HG02852 (cell line): ENCODE data around the gene GCAT.

Experiments used
- ATAC-seq: cut with Tn5 transposase; IDR thresholded peaks from one replicate; pipeline ENCODE4 v1.9.1; 2021; ENCODE audit warnings: mild to moderate bottlenecking, moderate library complexity; ENCODE audit not compliant: unreplicated experiment

The GCAT gene

GRCh38 chr22:37806409-37807333 lies 1.1 kb upstream of the GCAT start:
- no peak for ATAC-seq

GRCh38 chr22:37808294-37808657 lies 542 bp downstream of the GCAT start:
- ATAC-seq = no peak

DNA sequence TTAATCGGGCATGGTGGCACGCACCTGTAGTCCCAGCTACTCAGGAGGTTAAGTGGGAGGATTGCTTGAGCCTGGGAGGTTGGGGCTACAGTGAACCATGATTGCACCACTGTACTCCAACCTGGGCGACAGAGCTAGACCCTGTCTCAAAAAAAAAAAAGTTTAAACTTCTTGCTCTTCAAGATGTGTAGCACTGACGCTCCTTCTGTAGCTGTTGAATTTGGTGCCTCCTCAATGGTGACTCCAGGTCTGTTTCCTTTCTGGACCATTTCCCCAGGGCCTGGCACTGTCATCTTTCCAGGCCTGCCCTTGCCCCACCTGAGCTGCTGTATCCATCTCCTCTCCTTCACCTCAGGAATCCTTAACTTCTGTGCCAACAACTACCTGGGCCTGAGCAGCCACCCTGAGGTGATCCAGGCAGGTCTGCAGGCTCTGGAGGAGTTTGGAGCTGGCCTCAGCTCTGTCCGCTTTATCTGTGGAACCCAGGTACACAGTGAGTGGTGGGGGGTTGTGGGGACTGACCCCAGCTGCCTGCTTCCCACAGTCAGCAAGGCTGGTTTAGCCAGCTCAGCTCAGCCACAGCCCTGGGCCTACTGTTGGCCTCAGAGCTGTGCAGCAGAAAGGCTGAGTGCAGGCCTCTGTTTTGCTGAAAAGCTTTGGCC lies 2.1 kb downstream of the GCAT start:
- no peak for ATAC-seq

GRCh38 chr22:37811867-37812266 lies 4.1 kb downstream of the GCAT start:
- ATAC-seq = no peak

- no peak for ATAC-seq
Observed at GRCh38 chr22:37812869-37813678, 5.3 kb downstream of the GCAT start.

GRCh38 chr22:37815593-37815992 lies 7.9 kb downstream of the GCAT start:
- ATAC-seq = no peak

DNA sequence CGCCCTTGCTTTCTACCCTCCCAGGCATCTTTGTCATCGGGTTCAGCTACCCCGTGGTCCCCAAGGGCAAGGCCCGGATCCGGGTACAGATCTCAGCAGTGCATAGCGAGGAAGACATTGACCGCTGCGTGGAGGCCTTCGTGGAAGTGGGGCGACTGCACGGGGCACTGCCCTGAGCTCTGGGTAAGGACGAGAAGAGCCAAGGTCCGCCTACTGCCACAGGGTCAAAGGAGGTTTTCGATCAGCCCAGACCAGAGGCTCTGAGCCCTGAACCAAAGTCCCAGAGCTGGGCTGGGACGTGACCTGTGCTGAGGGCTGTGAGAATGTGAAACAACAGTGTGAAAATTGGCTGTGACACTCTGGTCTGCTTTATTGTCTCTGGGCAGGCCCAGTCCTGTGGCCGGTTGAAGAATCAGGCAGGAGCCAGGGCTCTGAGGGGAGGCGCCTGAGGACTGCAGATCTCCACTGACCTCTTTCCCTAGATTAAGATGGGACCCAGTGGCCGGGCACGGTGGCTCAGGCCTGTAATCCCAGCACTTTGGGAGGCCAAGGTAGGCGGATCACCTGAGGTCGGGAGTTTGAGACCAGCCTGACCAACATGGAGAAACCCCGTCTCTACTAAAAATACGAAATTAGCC lies 8.9 kb downstream of the GCAT start:
- ATAC-seq = no peak

GRCh38 chr22:37817705-37818408 lies 10.1 kb downstream of the GCAT start:
- no peak for ATAC-seq

- no peak for ATAC-seq
Observed at GRCh38 chr22:37818409-37819104, 10.8 kb downstream of the GCAT start.

GRCh38 chr22:37819105-37819433 lies 11.3 kb downstream of the GCAT start:
- ATAC-seq = no peak

DNA sequence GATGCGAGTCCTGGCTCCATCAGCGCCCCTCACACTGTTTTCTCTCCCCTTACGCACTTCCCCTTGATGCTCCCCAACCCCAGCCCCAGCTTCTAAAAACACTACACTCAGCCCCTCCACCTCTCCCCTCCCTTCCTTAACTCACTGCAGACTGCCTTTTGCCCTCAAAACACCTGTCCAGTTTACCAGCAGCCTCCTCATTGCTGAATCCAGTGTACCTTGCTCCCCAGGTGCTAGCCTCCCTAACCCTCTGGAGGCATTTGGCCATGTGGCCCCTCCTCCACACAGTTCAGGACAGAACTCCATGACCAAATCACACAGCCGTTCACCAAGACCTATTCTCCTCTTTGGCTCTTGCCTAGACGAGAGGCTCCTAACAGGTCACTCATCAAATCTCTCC lies 12.6 kb downstream of the GCAT start:
- ATAC-seq = no peak

DNA sequence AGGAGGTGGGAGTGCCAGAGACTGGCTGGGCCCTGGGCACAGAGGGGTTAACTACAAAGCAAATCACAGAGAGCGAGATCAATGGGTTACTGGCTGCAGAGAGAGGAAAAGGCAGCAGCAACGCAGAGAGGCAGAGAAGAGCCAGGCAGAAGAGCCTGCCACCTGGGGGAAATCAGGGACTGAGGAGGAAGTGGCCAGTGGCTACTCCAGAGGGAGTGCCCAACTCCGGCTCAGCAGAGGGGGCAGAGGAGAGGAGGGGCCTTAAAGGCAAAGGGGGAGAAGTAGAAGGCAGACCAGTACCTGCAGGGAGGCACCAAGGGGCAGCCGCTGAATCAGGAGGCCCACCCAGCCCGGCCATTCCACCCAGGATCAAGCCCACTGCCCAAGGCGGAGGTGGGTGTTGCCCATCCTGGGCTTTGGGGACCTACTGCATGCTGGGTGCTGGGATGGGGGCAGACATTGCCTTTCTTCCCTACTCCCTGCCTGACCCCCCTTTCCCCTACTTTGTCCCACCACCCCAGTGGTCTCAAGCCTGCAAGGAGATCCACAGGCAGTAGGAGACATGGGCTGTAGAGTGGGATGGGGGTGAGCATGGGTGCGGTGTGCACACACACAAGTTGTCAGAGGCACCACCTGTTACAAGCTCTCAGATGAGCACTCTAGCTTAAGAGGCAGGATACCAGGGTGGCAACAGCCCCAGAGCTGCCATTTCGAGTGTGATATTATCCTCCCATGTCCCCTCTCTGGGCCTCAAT lies 14.5 kb downstream of the GCAT start:
- ATAC-seq = no peak

DNA sequence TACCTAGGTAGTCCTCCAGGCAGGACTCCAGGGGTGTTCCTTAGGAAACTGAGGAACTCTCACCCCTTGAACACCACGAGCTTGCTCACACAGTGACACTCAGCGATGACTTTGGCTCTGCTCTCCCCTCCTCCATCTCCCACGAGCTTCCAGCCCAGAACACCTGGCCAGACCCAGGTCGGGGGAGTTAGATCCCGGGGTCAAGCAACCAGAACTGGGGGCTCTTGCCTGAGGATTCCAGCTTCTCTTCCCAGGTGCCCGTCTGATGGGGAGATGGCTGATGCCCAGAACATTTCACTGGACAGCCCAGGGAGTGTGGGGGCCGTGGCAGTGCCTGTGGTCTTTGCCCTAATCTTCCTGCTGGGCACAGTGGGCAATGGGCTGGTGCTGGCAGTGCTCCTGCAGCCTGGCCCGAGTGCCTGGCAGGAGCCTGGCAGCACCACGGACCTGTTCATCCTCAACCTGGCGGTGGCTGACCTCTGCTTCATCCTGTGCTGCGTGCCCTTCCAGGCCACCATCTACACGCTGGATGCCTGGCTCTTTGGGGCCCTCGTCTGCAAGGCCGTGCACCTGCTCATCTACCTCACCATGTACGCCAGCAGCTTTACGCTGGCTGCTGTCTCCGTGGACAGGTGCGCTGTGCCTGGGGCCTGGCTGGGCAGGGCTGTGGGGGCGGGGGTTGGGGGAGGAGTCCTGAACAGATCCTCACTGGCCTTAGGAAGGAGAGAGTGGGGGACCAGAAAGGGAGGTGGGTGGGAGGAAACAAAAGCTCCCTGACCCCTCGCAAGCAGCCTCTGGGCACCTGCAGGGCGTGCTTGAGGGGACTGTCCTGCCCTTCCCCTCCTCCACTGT lies 15.6 kb downstream of the GCAT start, which contains the start of gene GALR3:
GALR3 (plus strand) TSS at position 249 of the 852 bp plus-strand sequence; CDS start at position 274, 25 bp downstream.
- no peak for ATAC-seq

- no peak for ATAC-seq
Observed at GRCh38 chr22:37824674-37825641, 17.2 kb downstream of the GCAT start.

- ATAC-seq = no peak
Observed at GRCh38 chr22:37827056-37827455, 19.3 kb downstream of the GCAT start.

GRCh38 chr22:37830093-37830842 lies 22.5 kb downstream of the GCAT start:
- ATAC-seq = no peak
